HT1080 (cell line): ENCODE data around the gene AMIGO1. TPM values are rescaled to one million over a fixed set of nuclear protein-coding genes. Genes with fewer than 3 reads are reported as not detected.

Source experiments
- DNase-seq: peaks from one replicate; pipeline ENCODE4 v3.0.0-alpha.2; 2015; ENCODE audit warnings: low read depth
- total RNA-seq: library from RNA; depleted of rRNA; stranded (reverse); fragments of >200 nt; shearing (Covaris generic); gene quantifications from 2 replicates; pipeline ENCODE4 v1.2.3, GENCODE V29; 2014; rRNA removed

Gene AMIGO1
- total RNA-seq, 1 experiment from 2014 or later = 2.0 TPM

DNA sequence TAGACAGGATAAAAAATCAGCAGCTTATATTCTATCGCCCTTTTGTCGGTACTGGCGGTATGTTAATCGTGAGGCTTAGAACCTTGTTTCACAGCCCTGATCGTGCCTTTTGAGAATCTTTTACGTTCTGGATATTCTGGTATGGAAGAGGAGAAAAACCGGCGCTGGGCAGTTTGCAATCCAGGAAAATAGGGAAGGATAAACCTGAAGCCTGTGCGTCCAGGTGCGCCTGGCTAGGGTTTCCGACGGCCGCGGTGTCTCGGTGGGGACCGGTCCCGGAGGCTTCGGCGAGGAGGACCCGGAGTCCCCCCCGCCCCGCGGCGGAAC, 43.4 kb downstream of the AMIGO1 start:
- no peak for DNase-seq

DNA sequence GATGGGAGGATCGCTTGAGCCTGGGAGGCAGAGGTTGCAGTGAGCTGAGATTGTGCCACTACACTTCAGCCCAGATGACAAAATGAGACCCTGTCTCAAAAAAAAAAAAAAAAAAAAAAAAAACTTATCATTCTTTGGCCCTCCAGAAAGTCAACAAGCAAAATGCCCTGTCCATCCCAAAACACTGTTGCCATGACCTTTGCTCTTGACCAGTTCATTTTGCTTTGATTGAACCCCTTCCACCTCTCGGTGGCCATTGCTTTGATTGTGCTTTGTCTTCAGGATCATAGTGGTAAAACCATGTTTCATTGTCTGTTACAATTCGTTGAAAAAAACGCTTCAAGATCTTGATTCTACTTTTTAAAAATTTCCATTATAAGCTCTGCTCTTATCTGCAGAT, 51.7 kb downstream of the AMIGO1 start:
- no peak for DNase-seq

- no peak for DNase-seq
Measured at GRCh38 chr1:109454497-109455133, 54.9 kb downstream of the AMIGO1 start.

Other genes starting within 250 kb of the AMIGO1 start
- 62.1 and 65.2 TPM in 2 replicates for gene PSRC1, start 226.6 kb downstream of the AMIGO1 start, total RNA-seq
- gene MYBPHL, start 202.7 kb downstream of the AMIGO1 start, total RNA-seq = not detected in 2 replicates
- 7.7 and 8.1 TPM in 2 replicates for gene SORT1, start 111.8 kb downstream of the AMIGO1 start, total RNA-seq
- 54.6 and 94.4 TPM in 2 replicates for gene PSMA5, start 83.3 kb downstream of the AMIGO1 start, total RNA-seq
- gene SYPL2, start 43.2 kb downstream of the AMIGO1 start, total RNA-seq = 0.05 and 0.17 TPM in 2 replicates
- 10.2 and 11.1 TPM in 2 replicates for gene ATXN7L2, start 25.8 kb downstream of the AMIGO1 start, total RNA-seq
- 2.6 and 2.7 TPM in 2 replicates for gene CYB561D1, start 15.6 kb downstream of the AMIGO1 start, total RNA-seq
- not detected in 2 replicates for gene GPR61, start 30.1 kb upstream of the AMIGO1 start, total RNA-seq
- gene GNAI3, start 38.9 kb upstream of the AMIGO1 start, total RNA-seq = 11.0 and 12.1 TPM in 2 replicates
- gene GNAT2, start 109.9 kb upstream of the AMIGO1 start, total RNA-seq = 0.13 and 0.43 TPM in 2 replicates
- 70.8 and 71.4 TPM in 2 replicates for gene AMPD2, start 110.1 kb upstream of the AMIGO1 start, total RNA-seq
- gene GSTM4, start 146.4 kb upstream of the AMIGO1 start, total RNA-seq = 0.13 TPM in 1 of 2 replicates, not detected in the other
- 2.3 and 3.1 TPM in 2 replicates for gene GSTM2, start 158.3 kb upstream of the AMIGO1 start, total RNA-seq
- gene GSTM1, start 178.1 kb upstream of the AMIGO1 start, total RNA-seq = 14.5 and 17.0 TPM in 2 replicates
- gene GSTM5, start 202.5 kb upstream of the AMIGO1 start, total RNA-seq = 0.03 TPM in 1 of 2 replicates, not detected in the other
- 52.4 and 81.8 TPM in 2 replicates for gene GSTM3, start 231.3 kb upstream of the AMIGO1 start, total RNA-seq